Coronary artery (tissue), 2 donors: ENCODE measurements around the gene RRP1.

Experiments
- DNase-seq: peaks from one replicate; pipeline ENCODE4 v3.0.0-alpha.2; 2017; ENCODE audit warnings: low spot score
- H3K27ac ChIP-seq, 2 donors: fragments of 200-600 bp; sonication (generic); one replicate each; pipeline ENCODE4 v1.5.1; 2016 to 2019
- H3K4me3 ChIP-seq: fragments of 200-600 bp; sonication (generic); 2 replicates; pipeline ENCODE4 v1.5.1; 2016; ENCODE audit warnings: mild to moderate bottlenecking, moderate library complexity
- TF ChIP-seq, protein P1 (sequence below): fragments of 200-600 bp; sonication (generic); IDR thresholded peaks from one replicate; pipeline ENCODE4 v1.5.1; 2019; ENCODE audit warnings: antibody characterized with exemption

RRP1 gene

DNA sequence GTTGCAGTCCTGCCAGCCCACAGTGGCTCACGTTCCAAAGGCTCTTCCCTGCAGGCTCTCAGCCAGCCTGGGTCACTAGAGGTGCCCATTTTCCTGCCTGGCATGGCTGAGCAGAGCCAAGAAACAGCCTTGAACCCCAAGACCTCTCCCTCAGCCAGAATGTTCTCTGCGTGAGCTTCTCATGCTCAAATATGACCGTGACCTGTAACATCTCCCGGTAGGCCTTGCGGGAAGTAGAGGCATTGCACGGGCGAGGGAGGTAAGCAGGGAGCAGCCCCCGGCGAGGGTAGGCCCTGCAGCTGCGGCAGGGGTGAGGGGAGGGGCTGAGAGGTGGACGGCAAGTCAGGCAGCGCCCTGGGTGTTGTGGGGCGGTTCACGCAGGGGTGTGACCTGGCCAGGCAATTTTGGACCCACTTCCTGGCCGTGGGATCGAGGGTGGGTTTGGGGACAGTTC lies 20.0 kb downstream of the RRP1 start:
- H3K4me3 ChIP-seq = no peak overlapping the region
- no peak for DNase-seq
- TF ChIP-seq, protein P1, sequence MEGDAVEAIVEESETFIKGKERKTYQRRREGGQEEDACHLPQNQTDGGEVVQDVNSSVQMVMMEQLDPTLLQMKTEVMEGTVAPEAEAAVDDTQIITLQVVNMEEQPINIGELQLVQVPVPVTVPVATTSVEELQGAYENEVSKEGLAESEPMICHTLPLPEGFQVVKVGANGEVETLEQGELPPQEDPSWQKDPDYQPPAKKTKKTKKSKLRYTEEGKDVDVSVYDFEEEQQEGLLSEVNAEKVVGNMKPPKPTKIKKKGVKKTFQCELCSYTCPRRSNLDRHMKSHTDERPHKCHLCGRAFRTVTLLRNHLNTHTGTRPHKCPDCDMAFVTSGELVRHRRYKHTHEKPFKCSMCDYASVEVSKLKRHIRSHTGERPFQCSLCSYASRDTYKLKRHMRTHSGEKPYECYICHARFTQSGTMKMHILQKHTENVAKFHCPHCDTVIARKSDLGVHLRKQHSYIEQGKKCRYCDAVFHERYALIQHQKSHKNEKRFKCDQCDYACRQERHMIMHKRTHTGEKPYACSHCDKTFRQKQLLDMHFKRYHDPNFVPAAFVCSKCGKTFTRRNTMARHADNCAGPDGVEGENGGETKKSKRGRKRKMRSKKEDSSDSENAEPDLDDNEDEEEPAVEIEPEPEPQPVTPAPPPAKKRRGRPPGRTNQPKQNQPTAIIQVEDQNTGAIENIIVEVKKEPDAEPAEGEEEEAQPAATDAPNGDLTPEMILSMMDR = no peak
- H3K27ac ChIP-seq = no peak overlapping the region

DNA sequence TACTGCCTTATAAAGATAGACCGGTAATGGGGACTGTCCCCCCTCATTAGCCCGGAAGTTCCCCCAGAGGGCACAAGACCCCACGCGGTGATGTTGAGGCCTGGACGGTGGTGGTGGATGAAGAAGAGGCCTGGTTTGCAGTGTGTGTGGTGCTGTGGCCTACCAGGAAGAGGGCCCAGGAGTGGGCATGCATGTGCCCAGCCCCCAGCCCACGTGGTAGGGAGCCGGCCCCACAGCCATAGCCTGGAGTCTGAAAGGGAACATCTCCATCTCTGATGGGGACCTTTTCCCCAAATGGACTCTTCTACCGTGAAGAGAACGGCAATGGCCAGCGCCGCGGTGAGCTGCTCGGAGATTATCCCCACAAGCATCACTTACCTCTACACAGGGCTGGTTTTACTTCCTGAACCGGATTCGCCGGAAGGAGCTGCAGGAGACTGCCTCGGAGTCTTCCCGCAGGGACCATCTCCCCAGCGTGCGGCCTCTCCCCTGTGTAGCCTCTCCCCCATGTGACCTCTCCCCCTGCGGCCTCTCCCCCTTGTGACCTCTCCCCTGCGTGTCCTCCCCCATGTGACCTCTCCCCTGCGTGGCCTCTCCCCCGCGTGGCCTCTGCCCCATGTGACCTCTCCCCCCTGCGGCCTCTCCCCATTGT lies 20.6 kb downstream of the RRP1 start:
- H3K27ac ChIP-seq = no peak overlapping the region
- DNase-seq = no peak
- TF ChIP-seq, protein P1 = no peak
- H3K4me3 ChIP-seq = no peak overlapping the region

DNA sequence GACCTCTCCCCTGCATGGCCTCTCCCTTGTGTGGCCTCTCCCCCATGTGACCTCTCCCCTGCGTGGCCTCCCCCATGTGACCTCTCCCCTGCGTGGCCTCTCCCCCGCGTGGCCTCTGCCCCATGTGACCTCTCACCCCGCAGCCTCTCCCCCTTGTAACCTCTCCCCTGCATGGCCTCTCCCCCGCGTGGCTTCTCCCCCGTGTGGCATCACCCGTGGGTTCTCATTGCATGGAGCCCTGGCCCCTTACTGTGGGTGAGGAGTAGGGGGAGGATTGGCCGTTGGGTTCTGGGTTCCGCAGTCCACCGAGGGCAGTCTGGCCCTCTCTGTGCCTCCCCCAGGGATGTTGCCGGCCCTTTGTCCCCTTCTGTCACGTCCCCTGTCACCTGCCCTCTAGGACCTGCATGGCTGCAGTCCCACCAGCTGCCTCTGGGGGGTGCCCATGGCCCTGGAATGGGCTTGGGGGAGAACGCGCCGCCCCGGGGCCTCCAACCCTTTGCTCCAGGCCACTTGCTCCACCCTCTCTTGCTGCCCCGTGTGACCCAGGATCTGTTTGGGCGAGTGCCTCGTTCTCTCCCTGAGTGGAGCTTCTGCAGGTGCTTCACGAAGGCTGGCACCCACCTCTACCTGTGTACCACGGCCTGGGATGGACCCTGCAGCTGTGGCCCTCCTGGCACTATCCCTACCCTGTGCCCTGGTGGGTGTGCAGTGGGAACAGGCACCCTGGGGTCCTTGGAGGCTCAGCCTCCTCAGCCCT lies 21.3 kb downstream of the RRP1 start:
- no peak for DNase-seq
- TF ChIP-seq, protein P1 = peak; percentile 81
- Histone ChIP-seq H3K27ac (no peak overlapping the region), H3K4me3 (peak overlapping the region; percentile 14)

DNA sequence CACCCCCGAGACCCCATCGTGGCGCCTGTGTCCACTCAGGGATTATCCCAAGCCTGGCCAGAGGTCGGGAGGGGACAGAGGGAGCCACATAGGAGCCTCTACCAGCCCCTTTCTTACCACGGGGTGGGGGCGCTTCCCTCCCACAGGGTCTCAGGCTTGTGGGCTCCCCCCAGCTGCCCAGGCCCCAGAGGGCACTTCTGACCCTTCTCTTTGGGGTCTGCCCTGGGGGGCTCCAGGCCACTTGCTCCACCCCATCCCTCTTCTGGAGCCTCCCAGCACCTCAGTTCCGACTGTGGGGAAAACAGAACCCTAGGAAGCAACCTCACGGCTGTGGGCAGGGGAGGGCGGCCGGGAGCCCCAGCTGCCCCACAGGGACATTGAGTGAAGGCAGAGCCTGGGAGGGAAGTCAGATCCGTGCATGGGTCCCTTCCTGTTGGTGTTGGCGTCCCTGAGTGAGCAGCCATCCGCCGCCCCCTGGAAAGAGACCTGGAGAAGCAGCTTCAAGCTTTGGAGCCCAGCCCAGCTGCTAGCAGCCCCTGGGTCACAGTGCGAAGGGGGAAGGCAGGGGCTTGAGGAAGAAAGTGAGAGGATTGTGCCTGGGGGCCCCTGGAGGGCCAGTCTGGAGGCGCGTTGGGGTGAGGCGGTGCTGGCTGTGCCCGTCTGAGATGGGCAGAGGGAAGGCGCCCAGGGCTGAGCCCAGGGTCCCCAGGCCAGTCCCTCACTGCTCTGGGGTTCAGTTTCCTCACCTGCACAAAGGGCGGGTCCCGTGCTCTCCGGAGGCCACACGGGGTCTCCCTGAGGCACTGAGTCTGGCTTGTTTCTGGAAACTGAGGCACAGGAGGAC lies 22.1 kb downstream of the RRP1 start:
- TF ChIP-seq, protein P1 = no peak
- peak overlapping the region; percentile 52 for H3K4me3 ChIP-seq
- DNase-seq = no peak
- no peak overlapping the region for H3K27ac ChIP-seq

DNA sequence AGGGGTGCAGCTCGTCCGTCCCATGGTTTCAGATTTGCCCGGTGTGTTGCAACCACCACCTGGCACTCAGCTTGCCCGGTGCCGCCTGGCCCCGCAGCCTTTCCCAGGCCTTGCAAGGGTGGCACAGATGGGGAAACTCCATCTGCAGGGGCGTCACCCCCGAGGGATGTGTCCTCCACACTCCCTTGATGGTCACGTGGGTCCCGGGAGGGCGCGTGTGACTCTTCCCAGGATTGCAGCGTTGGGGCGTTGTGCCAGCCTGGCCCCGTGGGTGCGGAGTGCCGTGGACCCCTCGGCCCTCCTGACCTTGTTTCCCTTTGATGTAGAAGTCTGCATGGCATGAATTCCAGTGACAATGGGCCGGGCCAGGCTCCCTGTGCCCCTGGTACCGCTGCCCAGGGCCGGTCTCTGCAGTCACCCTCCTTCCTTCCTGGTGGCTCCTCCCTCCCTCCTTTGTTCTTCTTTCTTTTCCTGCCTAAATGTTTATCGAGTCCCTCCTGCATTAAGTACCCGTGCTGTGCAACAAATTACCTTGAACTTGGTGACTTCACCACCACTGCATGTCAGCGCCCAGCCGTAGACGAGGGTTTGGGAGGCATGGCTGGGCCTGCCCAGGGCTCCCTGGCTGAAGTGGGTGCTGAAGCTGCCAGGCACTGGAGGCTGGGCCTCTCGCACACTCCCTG lies 22.9 kb downstream of the RRP1 start:
- TF ChIP-seq, protein P1 = no peak
- no peak overlapping the region for H3K27ac ChIP-seq
- no peak for DNase-seq
- peak overlapping the region; percentile 52 for H3K4me3 ChIP-seq

DNA sequence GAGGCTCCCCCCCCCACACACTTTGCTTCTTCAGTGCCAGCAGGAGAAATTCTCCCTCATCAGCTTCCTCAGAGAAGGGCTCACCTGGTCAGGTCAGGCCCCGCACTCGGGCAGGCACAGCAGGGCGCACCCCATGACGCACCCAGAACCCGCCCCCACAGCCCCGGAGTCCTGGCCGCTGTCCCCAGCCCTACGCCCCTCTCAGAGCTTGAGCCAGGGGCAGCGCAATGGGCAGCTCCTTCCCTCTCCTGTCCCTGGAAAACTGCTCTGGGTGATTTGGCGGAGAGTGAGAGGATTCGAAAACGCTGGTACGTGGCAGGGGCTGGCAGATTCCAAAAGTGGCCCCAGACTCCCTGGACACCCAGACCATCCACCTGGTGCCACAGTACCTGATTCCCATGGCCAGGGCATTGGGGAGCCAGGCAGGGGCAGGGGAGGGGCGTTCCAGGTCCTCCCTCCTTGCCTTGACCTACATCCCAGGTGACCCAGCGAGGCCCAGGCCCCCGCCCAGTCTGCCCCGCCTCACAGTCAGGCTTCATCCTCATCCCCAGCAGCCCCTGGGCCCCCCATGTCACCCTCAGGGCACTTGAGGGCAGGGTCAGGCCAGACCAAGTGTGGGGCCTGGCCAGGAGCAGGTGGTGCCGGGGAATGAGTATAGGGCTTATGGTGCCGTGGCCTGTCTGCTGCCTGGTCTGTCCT lies 23.7 kb downstream of the RRP1 start:
- TF ChIP-seq, protein P1 = no peak
- H3K27ac ChIP-seq = no peak overlapping the region
- no peak overlapping the region for H3K4me3 ChIP-seq
- no peak for DNase-seq
